HepG2 (cell line): ENCODE results near the gene TRAPPC4. TPM values are rescaled to one million over a fixed set of nuclear protein-coding genes. Genes with fewer than 3 reads are reported as not detected.
A peak's percentile ranks its signal among the peaks of the same experiment; 100 is the strongest.

Experiments used
- HNRNPUL1 ChIP-seq: fragments of 200-400 bp; formaldehyde crosslinking; IDR thresholded peaks from 2 replicates; pipeline ENCODE4 v1.6.1; 2017; ENCODE audit warnings: low read depth, mild to moderate bottlenecking, low read length, moderate library complexity
- NKX3-1 ChIP-seq: sonication (generic); formaldehyde crosslinking; IDR thresholded peaks from 2 replicates; pipeline ENCODE4 v1.5.0; 2020; ENCODE audit warnings: missing genetic modification reagents
- PCBP1 ChIP-seq: fragments of 200-400 bp; formaldehyde crosslinking; IDR thresholded peaks from 2 replicates; pipeline ENCODE4 v1.6.1; 2017; ENCODE audit warnings: mild to moderate bottlenecking, low read depth, low read length, borderline replicate concordance
- RELA ChIP-seq: sonication (generic); formaldehyde crosslinking; IDR thresholded peaks from 2 replicates; pipeline ENCODE4 v1.4.0; 2020; ENCODE audit warnings: missing genetic modification reagents
- SAFB2 ChIP-seq: sonication (generic); formaldehyde crosslinking; IDR thresholded peaks from 2 replicates; pipeline ENCODE4 v1.5.1; 2020; ENCODE audit warnings: missing genetic modification reagents, low read depth, mild to moderate bottlenecking, borderline replicate concordance
- SMC3 ChIP-seq: IDR thresholded peaks from 2 replicates; pipeline ENCODE4 v1.6.1; 2011; ENCODE audit warnings: low read length, improper control_type of control experiment
- SRSF4 ChIP-seq: fragments of 200-400 bp; formaldehyde crosslinking; IDR thresholded peaks from one replicate; pipeline ENCODE4 v1.6.1; 2018; ENCODE audit warnings: mild to moderate bottlenecking, low read depth, low read length, moderate library complexity; ENCODE audit not compliant: poor library complexity, severe bottlenecking
- ZBTB7B ChIP-seq: sonication (generic); formaldehyde crosslinking; IDR thresholded peaks from 2 replicates; pipeline ENCODE4 v1.4.0; 2020; ENCODE audit warnings: missing genetic modification reagents
- ZNF205 ChIP-seq: IDR thresholded peaks from 2 replicates; pipeline ENCODE4 v1.6.1; 2018; ENCODE audit warnings: missing biosample characterization, missing genetic modification reagents
- polyA plus RNA-seq, 8 experiments: library from polyadenylated mRNA; depleted of rRNA in 3 of 8; stranded (reverse) in 7 of 8; unstranded in 1 of 8; fragments of >200 nt; fragmentation: Illumina TruSeq in 4 of 8; extraction: Trizol in 4 of 8; gene quantifications; 2 replicates each; pipeline versions ENCODE4 v1.2.1 to v1.2.3, GENCODE V29; 2011 to 2016; ENCODE audit warnings: low read depth in 4 of 8, missing spikeins in 1 of 8, mixed read lengths in 1 of 8; ENCODE audit not compliant: insufficient read depth in 1 of 8
- total RNA-seq, 5 experiments: library from RNA; depleted of rRNA; stranded (reverse); fragments of >200 nt; fragmentation: Illumina TruSeq; extraction: Trizol; gene quantifications; 2 replicates each; pipeline ENCODE4 v1.2.3, GENCODE V29; 2016; ENCODE audit warnings: low read depth in 1 of 5
- TF ChIP-seq, protein P1 (sequence below): sonication (generic); formaldehyde crosslinking; IDR thresholded peaks from 2 replicates; pipeline ENCODE4 v1.9.0; 2021; ENCODE audit warnings: missing genetic modification reagents, mild to moderate bottlenecking, borderline replicate concordance
- TF ChIP-seq, protein P2 (sequence below): sonication (generic); formaldehyde crosslinking; IDR thresholded peaks from 2 replicates; pipeline ENCODE4 v1.5.0; 2020; ENCODE audit warnings: mild to moderate bottlenecking, missing genetic modification reagents
- TF ChIP-seq, protein P3 (sequence below): sonication (generic); formaldehyde crosslinking; IDR thresholded peaks from 2 replicates; pipeline ENCODE4 v1.8.0; 2022; ENCODE audit warnings: missing genetic modification reagents, low read depth, mild to moderate bottlenecking, borderline replicate concordance

The TRAPPC4 gene
- total and polyA plus RNA-seq, 2 of the 13 experiments (the other 11 are each of a cell fraction or from before 2014, with no cell fraction given) = 97.4 to 140 TPM

DNA sequence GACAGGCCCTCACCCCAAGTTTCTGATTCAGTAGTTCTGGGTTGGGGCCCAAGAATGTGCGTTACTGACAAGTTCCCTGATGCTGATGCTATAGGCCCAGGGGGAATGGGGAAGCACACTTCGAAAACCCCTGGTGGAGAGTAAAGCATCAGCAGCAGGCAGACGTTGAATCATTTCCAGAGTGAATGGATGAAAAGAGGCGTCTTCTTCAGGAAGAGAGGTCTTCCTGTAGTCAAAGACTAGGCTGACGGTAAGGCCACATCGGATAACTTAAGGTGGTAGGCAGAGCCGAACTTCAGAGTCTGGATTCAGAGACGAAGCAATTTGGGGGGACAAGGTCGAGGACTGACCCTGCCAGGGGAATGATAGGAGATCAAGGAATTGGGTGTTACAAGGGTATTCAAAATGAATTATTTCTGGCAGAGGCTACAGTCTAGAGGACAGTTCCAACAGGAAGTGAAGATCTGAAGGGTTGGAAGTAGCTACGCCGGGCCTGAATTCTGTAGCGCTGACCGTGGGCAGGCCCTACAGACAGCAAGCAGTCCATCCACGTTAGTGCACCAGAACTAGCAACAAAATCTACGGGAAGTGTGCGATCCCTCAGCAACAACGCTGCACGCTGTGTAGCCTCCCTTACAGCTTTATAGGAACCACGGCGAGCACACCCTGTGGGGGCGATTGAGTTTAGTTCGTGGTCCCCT, 21.5 kb upstream of the TRAPPC4 start (continued):
- TF ChIP-seq ZNF205 (CRISPR knock-in tag) = no peak
- TF ChIP-seq, protein P1, sequence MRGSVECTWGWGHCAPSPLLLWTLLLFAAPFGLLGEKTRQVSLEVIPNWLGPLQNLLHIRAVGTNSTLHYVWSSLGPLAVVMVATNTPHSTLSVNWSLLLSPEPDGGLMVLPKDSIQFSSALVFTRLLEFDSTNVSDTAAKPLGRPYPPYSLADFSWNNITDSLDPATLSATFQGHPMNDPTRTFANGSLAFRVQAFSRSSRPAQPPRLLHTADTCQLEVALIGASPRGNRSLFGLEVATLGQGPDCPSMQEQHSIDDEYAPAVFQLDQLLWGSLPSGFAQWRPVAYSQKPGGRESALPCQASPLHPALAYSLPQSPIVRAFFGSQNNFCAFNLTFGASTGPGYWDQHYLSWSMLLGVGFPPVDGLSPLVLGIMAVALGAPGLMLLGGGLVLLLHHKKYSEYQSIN = no peak
- TF ChIP-seq HNRNPUL1 = no peak
- no peak for TF ChIP-seq PCBP1
- TF ChIP-seq NKX3-1 (CRISPR knock-in tag) = 0 out of 2 replicates have a peak, but pooled peaks have one; percentile 15
- TF ChIP-seq, protein P2, sequence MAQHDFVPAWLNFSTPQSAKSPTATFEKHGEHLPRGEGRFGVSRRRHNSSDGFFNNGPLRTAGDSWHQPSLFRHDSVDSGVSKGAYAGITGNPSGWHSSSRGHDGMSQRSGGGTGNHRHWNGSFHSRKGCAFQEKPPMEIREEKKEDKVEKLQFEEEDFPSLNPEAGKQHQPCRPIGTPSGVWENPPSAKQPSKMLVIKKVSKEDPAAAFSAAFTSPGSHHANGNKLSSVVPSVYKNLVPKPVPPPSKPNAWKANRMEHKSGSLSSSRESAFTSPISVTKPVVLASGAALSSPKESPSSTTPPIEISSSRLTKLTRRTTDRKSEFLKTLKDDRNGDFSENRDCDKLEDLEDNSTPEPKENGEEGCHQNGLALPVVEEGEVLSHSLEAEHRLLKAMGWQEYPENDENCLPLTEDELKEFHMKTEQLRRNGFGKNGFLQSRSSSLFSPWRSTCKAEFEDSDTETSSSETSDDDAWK (CRISPR knock-in tag) = no peak
- TF ChIP-seq, protein P3, sequence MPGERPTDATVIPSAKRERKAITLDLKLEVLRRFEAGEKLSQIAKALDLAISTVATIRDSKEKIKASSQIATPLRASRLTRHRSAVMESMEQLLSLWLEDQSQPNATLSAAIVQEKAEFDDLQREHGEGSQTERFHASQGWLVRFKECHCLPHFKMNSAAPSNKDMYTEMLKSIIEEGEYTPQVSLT (CRISPR knock-in tag) = 0 out of 2 replicates have a peak, but pooled peaks have one; percentile 20
- TF ChIP-seq SRSF4 = no peak
- no peak for TF ChIP-seq SMC3
- TF ChIP-seq SAFB2 (CRISPR knock-in tag) = no peak
- no peak for TF ChIP-seq RELA (CRISPR knock-in tag)
- TF ChIP-seq ZBTB7B (CRISPR knock-in tag) = 0 out of 2 replicates have a peak, but pooled peaks have one; percentile 4
